Lower lobe of right lung (tissue), 2 donors: ENCODE results near the gene SATL1. TPM values are rescaled to one million over a fixed set of nuclear protein-coding genes. Genes with fewer than 3 reads are reported as not detected.
"Not testable (repeated sequence)": the region's sequence is repeated elsewhere in the genome, so short reads cannot be mapped to it uniquely, and the experiment has no call there.

Experiments used
- ATAC-seq, 2 donors: fragments of 200-7000 bp; cut with Tn5 transposase; one replicate each; pipeline ENCODE4 v1.9.1; 2020 to 2022; ENCODE audit warnings: mild to moderate bottlenecking in 2 of 2, moderate library complexity in 2 of 2
- DNase-seq: peaks from one replicate; pipeline ENCODE4 v3.0.0-alpha.2; 2020
- H3K27ac ChIP-seq: fragments of 200-600 bp; one replicate; pipeline ENCODE4 v1.8.0; 2022
- H3K27me3 ChIP-seq: fragments of 200-600 bp; one replicate; pipeline ENCODE4 v1.8.0; 2022; ENCODE audit warnings: low read depth
- H3K36me3 ChIP-seq: fragments of 200-600 bp; one replicate; pipeline ENCODE4 v1.8.0; 2022; ENCODE audit warnings: mild to moderate bottlenecking
- H3K4me1 ChIP-seq: fragments of 200-600 bp; one replicate; pipeline ENCODE4 v1.8.0; 2022
- H3K4me3 ChIP-seq: fragments of 200-600 bp; one replicate; pipeline ENCODE4 v1.8.0; 2022; ENCODE audit warnings: mild to moderate bottlenecking
- H3K9me3 ChIP-seq: fragments of 200-600 bp; one replicate; pipeline ENCODE4 v1.8.0; 2022
- CTCF ChIP-seq: fragments of 200-600 bp; IDR thresholded peaks from one replicate; pipeline ENCODE4 v1.8.0; 2022; ENCODE audit warnings: antibody characterized with exemption, mild to moderate bottlenecking
- intact Hi-C: fragments of 100-400 bp; cut with DNase I; formaldehyde crosslinking; loops from one replicate; pipeline ENCODE4 v1.11.0; 2022
- total RNA-seq: library from RNA; stranded (reverse); fragmentation: NEBNext Ultra II Directional; extraction: Animal tissue kit (Norgen Biotek cat#: 25700); gene quantifications from one replicate; pipeline ENCODE4 v1.2.1, GENCODE V29; 2021
- donor health status: DM: no; HTN: yes; CAD: no; lungs with severe emphysema.

Gene SATL1
- total RNA-seq, 1 donor from 2014 or later = not detected

DNA sequence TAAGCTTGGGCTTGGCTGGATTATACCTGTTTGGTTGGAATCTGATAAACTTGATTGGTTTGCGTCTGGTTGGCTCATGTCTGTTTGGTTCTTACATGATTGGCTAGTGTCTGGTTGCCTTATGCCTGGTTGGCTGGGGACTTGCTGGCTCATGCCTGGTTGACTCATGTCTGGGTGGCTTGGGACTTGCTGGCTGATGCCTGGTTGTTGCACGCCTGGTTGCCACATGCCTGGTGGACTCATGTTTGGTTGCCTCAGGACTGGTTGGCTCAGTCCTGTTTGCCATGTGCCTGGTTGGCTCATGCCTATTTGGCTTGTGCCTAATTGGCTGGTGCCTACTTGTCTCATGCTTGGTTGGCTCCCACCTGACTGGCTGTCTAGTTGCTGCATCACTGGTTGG lies 135.4 kb downstream of the SATL1 start:
- Histone ChIP-seq H3K4me1 (no peaks in the 10 kb centered on the region), H3K27me3 (no peaks in the 10 kb centered on the region), H3K9me3 (no peaks in the 10 kb centered on the region), H3K27ac (no peak overlapping the region), H3K36me3 (no peaks in the 10 kb centered on the region), H3K4me3 (no peak overlapping the region)
- TF ChIP-seq CTCF = no peak
- no peak for DNase-seq
- no peak for ATAC-seq
- intact Hi-C loops = no loop called here

DNA sequence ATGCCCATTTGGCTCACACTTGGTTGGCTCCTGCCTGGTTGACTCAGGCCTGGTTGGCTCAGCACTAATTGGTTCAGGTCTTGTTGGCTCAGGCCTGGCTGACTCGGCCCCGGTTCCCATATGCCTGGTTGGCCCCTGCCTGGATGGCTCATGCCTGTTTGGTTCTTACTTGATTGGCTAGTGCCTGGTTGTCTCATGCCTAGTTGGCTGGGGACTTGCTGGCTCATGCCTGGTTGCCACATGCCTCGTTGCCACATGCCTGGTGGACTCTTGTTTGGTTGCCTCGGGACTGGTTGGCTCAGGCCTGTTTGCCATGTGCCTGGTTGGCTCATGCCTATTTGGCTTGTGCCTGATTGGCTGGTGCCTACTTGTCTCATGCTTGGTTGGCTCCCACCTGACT lies 136.2 kb downstream of the SATL1 start:
- H3K27me3 ChIP-seq = no peaks in the 10 kb centered on the region
- ATAC-seq (no peak), DNase-seq (no peak)
- H3K4me1 ChIP-seq = no peaks in the 10 kb centered on the region
- no peak overlapping the region for H3K27ac ChIP-seq
- H3K36me3 ChIP-seq = no peaks in the 10 kb centered on the region
- H3K9me3 ChIP-seq = no peaks in the 10 kb centered on the region
- no peak for TF ChIP-seq CTCF
- H3K4me3 ChIP-seq = no peak overlapping the region
- intact Hi-C loops = no loop called here

DNA sequence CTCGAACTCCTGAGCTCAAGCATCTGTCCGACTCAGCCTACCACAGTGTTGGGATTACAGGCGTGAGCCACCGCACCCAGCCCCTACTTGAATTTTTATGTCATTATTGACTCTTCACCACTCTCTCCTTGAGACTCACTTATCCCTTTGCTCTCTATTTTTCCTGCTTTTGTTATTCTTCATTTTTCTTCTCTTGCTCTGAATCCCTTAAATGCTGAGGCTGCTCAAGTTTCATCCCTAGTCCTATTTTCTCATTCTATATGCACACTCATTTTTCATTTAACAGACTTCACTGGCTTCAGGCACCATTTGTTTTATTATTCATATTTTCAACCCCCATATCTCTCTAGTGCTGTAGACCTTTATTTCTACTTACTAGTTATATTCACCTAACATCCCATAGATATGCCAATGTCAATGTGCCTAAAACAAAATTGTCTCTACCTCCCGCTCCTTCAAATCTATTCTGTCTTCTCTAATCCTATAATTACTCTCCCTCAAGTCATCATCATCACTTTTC lies 154.2 kb downstream of the SATL1 start:
- Histone ChIP-seq H3K36me3 (peaks cover 12% of the 10 kb centered on the region), H3K4me1 (no peaks in the 10 kb centered on the region), H3K27me3 (no peaks in the 10 kb centered on the region), H3K9me3 (no peaks in the 10 kb centered on the region), H3K27ac (no peak overlapping the region), H3K4me3 (no peak overlapping the region)
- DNase-seq (no peak), ATAC-seq (no peak)
- intact Hi-C loops = no loop called here
- no peak for TF ChIP-seq CTCF

DNA sequence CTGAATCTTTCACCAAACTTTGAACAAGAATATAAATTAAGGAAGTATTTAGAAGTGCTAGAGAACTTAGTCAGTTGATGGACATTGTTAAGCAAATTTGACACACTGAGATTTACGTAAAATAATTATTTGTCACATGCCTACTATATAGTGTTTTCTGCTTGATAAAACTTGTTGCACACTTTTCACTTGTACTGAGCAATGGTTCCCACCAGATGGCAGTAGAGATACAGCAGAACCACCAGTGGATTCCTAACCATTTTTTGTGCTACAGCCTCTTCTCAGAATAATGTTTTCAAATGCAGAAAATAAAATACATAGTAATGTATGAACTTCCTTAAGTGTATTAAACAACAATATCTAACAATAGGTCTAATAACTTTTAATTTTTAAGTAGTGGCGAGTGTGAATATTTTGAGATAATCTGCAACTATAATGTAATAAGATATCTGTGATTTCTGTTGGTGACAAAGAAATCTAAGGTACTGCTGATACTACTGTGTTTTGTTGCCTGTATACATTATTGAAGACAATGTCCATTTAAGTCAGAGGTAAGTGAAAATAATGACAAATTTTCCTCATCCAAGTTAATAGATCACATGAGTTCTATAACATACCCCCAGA lies 158.7 kb downstream of the SATL1 start:
- DNase-seq (no peak), ATAC-seq (peak in 1 of 2 donors; percentile 54)

GRCh38 chrX:85077247-85077646 lies 166.3 kb downstream of the SATL1 start:
- H3K4me1 ChIP-seq = not testable (repeated sequence)

More for the DNA sequence above, 158.7 kb downstream of the SATL1 start:
- H3K27me3 ChIP-seq = no peaks in the 10 kb centered on the region
- TF ChIP-seq CTCF = peak; percentile 64
- no peaks in the 10 kb centered on the region for H3K9me3 ChIP-seq
- H3K4me3 ChIP-seq = no peak overlapping the region
- intact Hi-C loops = no loop called here
- no peaks in the 10 kb centered on the region for H3K4me1 ChIP-seq
- H3K36me3 ChIP-seq = peaks cover under 1% of the 10 kb centered on the region
- no peak overlapping the region for H3K27ac ChIP-seq

DNA sequence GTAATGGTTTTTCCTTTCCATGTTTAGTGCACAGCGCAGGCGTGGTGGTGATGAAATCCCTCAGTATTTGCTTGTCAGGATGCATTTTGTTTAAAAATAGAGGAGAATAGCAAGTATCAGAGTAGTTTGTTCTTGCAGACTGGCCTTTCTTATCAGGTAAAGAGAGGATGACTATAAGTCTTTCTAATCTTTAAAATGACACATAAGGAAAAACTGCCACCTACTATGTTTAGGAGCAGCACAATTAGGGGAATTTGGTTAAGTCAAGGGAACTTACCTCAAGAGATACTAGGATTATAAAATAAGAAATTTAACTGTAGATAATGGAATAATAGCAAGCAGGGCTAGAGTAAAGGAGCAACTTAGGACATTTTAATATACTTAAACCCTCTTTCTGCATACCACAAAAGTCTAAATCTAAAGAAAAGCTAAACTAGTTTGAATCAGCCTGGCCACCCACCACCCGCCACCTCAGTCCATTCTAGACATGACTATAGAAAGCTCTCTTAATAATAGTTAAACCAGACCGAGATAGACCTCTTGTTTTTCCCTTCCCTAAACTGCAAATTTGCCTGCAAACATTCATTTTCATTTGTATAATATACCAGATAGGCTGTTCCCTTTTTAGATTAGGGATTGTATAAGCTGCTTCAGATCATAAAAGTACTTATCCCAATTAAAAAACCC lies 177.9 kb downstream of the SATL1 start:
- H3K9me3 ChIP-seq = no peaks in the 10 kb centered on the region
- no peak overlapping the region for H3K4me3 ChIP-seq
- H3K27me3 ChIP-seq = no peaks in the 10 kb centered on the region
- peaks cover 6% of the 10 kb centered on the region for H3K36me3 ChIP-seq
- H3K4me1 ChIP-seq = no peaks in the 10 kb centered on the region
- H3K27ac ChIP-seq = no peak overlapping the region
- ATAC-seq (no peak), DNase-seq (no peak)
- TF ChIP-seq CTCF = no peak
- intact Hi-C loops = no loop called here

More at GRCh38 chrX:85077247-85077646, 166.3 kb downstream of the SATL1 start:
- H3K4me3 ChIP-seq, H3K9me3 ChIP-seq, ATAC-seq, DNase-seq, H3K27me3 ChIP-seq, intact Hi-C loops, H3K27ac ChIP-seq, H3K36me3 ChIP-seq: not testable (repeated sequence)
